Measurements from ENCODE around the gene PKD2L2. TPM values are rescaled to one million over a fixed set of nuclear protein-coding genes. Genes with fewer than 3 reads are reported as not detected.
A peak's percentile ranks its signal among the peaks of the same experiment; 100 is the strongest.

PKD2L2 gene
- total and polyA plus RNA-seq, 9 of the 15 experiments (the other 6 are each of a cell fraction or from before 2014, with no cell fraction given), result 0.08 to 0.25 (median 0.11) TPM; not detected in 5

- TF ChIP-seq, protein P1, sequence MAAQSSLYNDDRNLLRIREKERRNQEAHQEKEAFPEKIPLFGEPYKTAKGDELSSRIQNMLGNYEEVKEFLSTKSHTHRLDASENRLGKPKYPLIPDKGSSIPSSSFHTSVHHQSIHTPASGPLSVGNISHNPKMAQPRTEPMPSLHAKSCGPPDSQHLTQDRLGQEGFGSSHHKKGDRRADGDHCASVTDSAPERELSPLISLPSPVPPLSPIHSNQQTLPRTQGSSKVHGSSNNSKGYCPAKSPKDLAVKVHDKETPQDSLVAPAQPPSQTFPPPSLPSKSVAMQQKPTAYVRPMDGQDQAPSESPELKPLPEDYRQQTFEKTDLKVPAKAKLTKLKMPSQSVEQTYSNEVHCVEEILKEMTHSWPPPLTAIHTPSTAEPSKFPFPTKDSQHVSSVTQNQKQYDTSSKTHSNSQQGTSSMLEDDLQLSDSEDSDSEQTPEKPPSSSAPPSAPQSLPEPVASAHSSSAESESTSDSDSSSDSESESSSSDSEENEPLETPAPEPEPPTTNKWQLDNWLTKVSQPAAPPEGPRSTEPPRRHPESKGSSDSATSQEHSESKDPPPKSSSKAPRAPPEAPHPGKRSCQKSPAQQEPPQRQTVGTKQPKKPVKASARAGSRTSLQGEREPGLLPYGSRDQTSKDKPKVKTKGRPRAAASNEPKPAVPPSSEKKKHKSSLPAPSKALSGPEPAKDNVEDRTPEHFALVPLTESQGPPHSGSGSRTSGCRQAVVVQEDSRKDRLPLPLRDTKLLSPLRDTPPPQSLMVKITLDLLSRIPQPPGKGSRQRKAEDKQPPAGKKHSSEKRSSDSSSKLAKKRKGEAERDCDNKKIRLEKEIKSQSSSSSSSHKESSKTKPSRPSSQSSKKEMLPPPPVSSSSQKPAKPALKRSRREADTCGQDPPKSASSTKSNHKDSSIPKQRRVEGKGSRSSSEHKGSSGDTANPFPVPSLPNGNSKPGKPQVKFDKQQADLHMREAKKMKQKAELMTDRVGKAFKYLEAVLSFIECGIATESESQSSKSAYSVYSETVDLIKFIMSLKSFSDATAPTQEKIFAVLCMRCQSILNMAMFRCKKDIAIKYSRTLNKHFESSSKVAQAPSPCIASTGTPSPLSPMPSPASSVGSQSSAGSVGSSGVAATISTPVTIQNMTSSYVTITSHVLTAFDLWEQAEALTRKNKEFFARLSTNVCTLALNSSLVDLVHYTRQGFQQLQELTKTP (IDR thresholded peaks at IDR 0.05; ENCODE audit: low read depth in 1 of 2, partially characterized antibody in 2 of 2), result no peak
- TF ChIP-seq IRF2 (CRISPR knock-in tag; IDR thresholded peaks at IDR 0.05) (no peak), GABPB1 (CRISPR knock-in tag; IDR thresholded peaks at IDR 0.05) (no peak), ATF4 (CRISPR knock-in tag; IDR thresholded peaks at IDR 0.05) (no peak), ARNT (IDR thresholded peaks at IDR 0.05) (0 out of 4 replicates have a peak, but pooled peaks of 1 of the 2 experiments have one; percentile 48), KAT8 (IDR thresholded peaks at IDR 0.05; ENCODE audit: low read depth) (no peak), POLR3G (IDR thresholded peaks at IDR 0.05; ENCODE audit: extremely low read depth, insufficient read length, insufficient replicate concordance) (no peak), POLR3A (IDR thresholded peaks at IDR 0.05; ENCODE audit: borderline replicate concordance, extremely low read depth, insufficient read depth, insufficient read length) (no peak), ZNF23 (CRISPR knock-in tag; IDR thresholded peaks at IDR 0.05) (no peak), ZNF717 (CRISPR knock-in tag; IDR thresholded peaks at IDR 0.05) (no peak), ARID1B (IDR thresholded peaks at IDR 0.05) (peak; percentile 48; the same call in 1 of the 2 replicates), ZFP30 (CRISPR knock-in tag; IDR thresholded peaks at IDR 0.05; ENCODE audit: borderline replicate concordance) (no peak), POLR2AphosphoS5 (IDR thresholded peaks at IDR 0.05; ENCODE audit: control insufficient read depth, insufficient read depth, low read depth, low read length) (no peak), FOXA3 (CRISPR knock-in tag; conservative IDR thresholded peaks at IDR 0.05 in 1 of 2, IDR thresholded peaks at IDR 0.05 in 1 of 2) (no peak), DNMT1 (IDR thresholded peaks at IDR 0.05) (no peak), HNRNPH1 (optimal IDR thresholded peaks at IDR 0.05; ENCODE audit: low read depth, low read length) (no peak)
- TF ChIP-seq, protein P2, sequence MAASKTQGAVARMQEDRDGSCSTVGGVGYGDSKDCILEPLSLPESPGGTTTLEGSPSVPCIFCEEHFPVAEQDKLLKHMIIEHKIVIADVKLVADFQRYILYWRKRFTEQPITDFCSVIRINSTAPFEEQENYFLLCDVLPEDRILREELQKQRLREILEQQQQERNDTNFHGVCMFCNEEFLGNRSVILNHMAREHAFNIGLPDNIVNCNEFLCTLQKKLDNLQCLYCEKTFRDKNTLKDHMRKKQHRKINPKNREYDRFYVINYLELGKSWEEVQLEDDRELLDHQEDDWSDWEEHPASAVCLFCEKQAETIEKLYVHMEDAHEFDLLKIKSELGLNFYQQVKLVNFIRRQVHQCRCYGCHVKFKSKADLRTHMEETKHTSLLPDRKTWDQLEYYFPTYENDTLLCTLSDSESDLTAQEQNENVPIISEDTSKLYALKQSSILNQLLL (CRISPR knock-in tag; IDR thresholded peaks at IDR 0.05; ENCODE audit: borderline replicate concordance), result no peak
Observed at GRCh38 chr5:137901011-137901817, 12.0 kb downstream of the PKD2L2 start (continued).
